PFSK-1 (cell line): Measurements from ENCODE around the gene PSIP1.

Experiments
- FOXP2 ChIP-seq: optimal IDR thresholded peaks from 2 replicates; pipeline ENCODE3; 2011; ENCODE audit warnings: borderline replicate concordance, control low read depth, inconsistent platforms; ENCODE audit not compliant: insufficient read depth; ENCODE audit errors: extremely low read length, extremely low read depth
- POLR2AphosphoS5 ChIP-seq: IDR thresholded peaks from 2 replicates; pipeline ENCODE4 v1.6.1; 2012; ENCODE audit warnings: low read depth, mild to moderate bottlenecking, control low read depth, low read length, moderate library complexity
- SIN3A ChIP-seq: IDR thresholded peaks from 2 replicates; pipeline ENCODE4 v1.6.1; 2012; ENCODE audit warnings: mild to moderate bottlenecking, low read length, moderate library complexity, borderline replicate concordance; ENCODE audit not compliant: insufficient read depth
- TAF1 ChIP-seq: IDR thresholded peaks from 2 replicates; pipeline ENCODE4 v1.6.1; 2012; ENCODE audit warnings: low read length, control low read depth, borderline replicate concordance; ENCODE audit not compliant: insufficient read depth
- TF ChIP-seq, protein P1 (sequence below), 2 experiments: IDR thresholded peaks; 2 replicates each; pipeline versions ENCODE4 v1.6.1 to v1.8.0; 2011 to 2012; ENCODE audit warnings: low read depth in 2 of 2, low read length in 2 of 2, control low read depth in 1 of 2, inconsistent platforms in 1 of 2, mild to moderate bottlenecking in 1 of 2, moderate library complexity in 1 of 2; ENCODE audit not compliant: insufficient read depth in 1 of 2

The PSIP1 gene

DNA sequence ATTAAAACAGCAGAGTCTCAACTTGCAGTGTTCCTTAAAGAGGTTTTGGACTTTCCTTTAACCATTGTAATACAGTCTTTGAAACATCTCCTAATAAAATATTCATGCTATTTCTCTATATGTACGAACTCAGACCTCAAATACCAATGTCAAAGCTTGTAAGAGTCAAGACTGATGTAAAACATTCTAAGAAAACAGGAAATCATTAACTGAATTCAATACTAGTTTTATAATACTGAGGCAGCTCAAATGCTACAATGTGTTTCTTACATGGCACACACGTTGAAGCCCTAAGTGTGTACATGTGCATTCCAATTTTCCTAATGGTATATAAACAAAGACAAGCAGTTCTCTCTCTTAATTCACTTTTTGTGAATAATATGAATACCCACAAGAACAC, 11.6 kb downstream of the PSIP1 start:
- TF ChIP-seq, protein P1, sequence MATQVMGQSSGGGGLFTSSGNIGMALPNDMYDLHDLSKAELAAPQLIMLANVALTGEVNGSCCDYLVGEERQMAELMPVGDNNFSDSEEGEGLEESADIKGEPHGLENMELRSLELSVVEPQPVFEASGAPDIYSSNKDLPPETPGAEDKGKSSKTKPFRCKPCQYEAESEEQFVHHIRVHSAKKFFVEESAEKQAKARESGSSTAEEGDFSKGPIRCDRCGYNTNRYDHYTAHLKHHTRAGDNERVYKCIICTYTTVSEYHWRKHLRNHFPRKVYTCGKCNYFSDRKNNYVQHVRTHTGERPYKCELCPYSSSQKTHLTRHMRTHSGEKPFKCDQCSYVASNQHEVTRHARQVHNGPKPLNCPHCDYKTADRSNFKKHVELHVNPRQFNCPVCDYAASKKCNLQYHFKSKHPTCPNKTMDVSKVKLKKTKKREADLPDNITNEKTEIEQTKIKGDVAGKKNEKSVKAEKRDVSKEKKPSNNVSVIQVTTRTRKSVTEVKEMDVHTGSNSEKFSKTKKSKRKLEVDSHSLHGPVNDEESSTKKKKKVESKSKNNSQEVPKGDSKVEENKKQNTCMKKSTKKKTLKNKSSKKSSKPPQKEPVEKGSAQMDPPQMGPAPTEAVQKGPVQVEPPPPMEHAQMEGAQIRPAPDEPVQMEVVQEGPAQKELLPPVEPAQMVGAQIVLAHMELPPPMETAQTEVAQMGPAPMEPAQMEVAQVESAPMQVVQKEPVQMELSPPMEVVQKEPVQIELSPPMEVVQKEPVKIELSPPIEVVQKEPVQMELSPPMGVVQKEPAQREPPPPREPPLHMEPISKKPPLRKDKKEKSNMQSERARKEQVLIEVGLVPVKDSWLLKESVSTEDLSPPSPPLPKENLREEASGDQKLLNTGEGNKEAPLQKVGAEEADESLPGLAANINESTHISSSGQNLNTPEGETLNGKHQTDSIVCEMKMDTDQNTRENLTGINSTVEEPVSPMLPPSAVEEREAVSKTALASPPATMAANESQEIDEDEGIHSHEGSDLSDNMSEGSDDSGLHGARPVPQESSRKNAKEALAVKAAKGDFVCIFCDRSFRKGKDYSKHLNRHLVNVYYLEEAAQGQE (IDR thresholded peaks at IDR 0.05; ENCODE audit: insufficient read depth in 1 of 2, low read depth in 2 of 2, low read length in 2 of 2) = no peak
- TF ChIP-seq TAF1 = no peak
- no peak for TF ChIP-seq SIN3A
- no peak for TF ChIP-seq FOXP2
- no peak for TF ChIP-seq POLR2AphosphoS5

DNA sequence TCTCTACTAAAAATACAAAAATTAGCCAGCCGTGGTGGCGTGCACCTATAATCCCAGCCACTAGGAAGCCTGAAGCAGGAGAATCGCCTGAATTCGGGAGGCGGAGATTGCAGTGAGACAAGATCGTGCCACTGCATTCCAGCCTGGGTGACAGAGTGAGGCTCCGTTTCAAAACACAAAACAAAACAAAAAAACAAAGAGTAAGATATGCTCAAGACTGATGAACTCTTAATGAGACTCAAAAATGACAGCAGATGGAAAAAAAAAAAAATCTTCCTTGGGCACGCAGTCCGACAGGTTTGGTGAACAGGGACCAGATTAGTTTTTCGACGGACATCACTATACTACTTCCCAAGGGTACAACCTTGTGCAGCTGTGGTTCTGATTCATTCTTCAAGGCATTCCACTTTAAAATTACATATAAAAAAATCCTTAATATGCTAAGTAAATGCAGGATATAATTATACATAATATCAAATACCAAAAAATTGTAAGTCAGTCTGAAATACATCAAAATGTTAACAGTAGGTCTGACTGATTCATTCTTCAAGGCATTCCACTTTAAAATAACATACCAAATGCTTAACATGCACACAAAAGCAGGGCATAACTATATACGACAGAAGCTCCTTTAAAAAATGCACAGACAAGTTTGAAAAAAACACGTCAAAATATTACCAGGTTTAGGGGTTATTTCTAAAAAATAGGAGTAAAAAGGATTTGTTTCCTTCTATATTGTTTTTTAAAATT, 12.3 kb downstream of the PSIP1 start:
- TF ChIP-seq POLR2AphosphoS5 (no peak), TAF1 (no peak), SIN3A (no peak), FOXP2 (no peak)
- TF ChIP-seq, protein P1 (IDR thresholded peaks at IDR 0.05; ENCODE audit: insufficient read depth in 1 of 2, low read depth in 2 of 2, low read length in 2 of 2) = no peak

DNA sequence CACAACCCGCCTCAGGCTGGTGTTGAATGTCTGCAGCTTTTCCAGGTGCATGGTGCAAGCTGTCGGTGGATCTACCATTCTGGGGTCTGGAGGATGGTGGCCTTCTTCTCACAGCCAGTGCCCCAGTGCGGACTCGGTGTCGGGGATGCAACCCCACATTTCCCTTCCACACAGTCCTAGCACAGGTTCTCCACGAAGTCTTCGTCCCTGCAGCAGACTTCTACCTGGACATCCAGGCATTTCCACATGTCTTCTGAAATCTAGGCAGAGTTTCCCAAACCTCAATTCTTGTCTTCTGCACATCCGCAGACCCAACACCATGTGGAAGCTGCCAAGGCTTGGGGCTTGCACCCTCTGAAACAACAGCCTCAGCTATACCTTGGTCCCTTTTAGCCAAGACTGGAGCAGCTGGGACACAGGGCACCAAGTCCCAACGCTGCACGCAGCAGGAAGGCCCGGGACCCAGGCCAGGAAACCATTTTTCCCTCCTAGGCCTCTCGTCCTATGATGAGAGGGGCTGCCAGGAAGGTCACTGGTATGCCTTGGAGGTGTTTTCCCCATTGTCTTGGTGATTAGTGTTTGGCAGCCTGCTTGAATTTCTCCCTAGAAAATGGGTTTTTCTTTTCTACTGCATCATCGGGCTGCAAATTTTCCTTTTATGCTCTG, 18.2 kb downstream of the PSIP1 start:
- TF ChIP-seq FOXP2 (no peak), POLR2AphosphoS5 (no peak), TAF1 (no peak), SIN3A (no peak)
- TF ChIP-seq, protein P1 (IDR thresholded peaks at IDR 0.05; ENCODE audit: insufficient read depth in 1 of 2, low read depth in 2 of 2, low read length in 2 of 2) = no peak

DNA sequence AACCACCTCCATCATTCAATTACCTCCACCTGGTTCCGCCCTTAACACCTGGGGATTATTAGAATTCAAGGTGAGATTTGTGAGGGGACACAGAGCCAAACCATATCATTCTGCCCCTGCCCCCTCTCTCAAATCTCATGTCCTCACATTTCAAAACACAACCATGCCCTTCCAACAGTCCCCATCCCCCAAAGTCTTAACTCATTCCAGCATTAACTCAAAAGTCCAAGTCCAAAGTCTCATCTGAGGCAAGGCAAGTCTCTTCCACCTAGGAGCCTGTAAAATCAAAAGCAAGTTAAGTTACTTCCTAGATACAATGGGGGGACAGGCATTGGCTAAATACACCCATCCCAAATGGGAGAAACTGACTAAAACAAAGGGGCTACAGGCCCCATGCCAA, 18.8 kb downstream of the PSIP1 start:
- TF ChIP-seq SIN3A (no peak), TAF1 (no peak), POLR2AphosphoS5 (no peak), FOXP2 (no peak)
- TF ChIP-seq, protein P1 (IDR thresholded peaks at IDR 0.05; ENCODE audit: insufficient read depth in 1 of 2, low read depth in 2 of 2, low read length in 2 of 2) = no peak
